Measurements from ENCODE around the gene MICB.
"Not testable (repeated sequence)": the region's sequence is repeated elsewhere in the genome, so short reads cannot be mapped to it uniquely, and the experiment has no call there.

The MICB gene

GRCh38 chr6:31541658-31542521, 43.9 kb downstream of the MICB start, which contains the start of gene DDX39B:
DDX39B (minus strand) TSS chr6:31542003; CDS start chr6:31540532, 1,471 bp downstream.
- DNase-seq (ENCODE audit: low spot score) = peak; percentile 93

DNA sequence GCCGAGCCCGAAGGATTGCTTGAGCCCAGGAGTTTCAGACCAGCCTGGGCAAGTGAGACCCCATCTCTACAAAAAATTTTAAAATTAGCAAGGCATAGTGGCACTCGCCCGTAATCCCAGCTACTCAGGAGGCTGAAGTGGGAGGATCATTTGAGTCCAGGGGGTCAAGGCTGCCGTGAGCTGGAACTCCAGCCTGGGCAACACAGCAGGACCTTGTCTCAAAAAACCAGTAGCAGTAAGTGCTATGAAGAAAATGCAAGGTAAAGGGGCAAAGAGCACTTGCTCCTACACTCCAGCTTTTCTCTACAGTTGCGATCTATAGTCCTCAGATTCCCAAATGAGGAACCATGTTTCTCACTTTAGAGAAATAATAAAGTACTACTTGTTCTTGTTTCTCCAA, 45.7 kb downstream of the MICB start:
- DNase-seq (ENCODE audit: low spot score) = no peak

GRCh38 chr6:31544676-31545075, 46.7 kb downstream of the MICB start:
- no peak for DNase-seq (ENCODE audit: low spot score)

GRCh38 chr6:31545291-31545690, 47.3 kb downstream of the MICB start:
- no peak for DNase-seq (ENCODE audit: low spot score)

- peak; percentile 83 for DNase-seq (ENCODE audit: low spot score)
These were observed 48.5 kb downstream of the MICB start, which contains the start of gene ATP6V1G2 for GRCh38 chr6:31546339-31546957. ATP6V1G2 (minus strand) TSS chr6:31546608; CDS start chr6:31546559, 49 bp downstream.

GRCh38 chr6:31546958-31547726, 49.2 kb downstream of the MICB start, which contains the start of gene NFKBIL1:
NFKBIL1 (plus strand) TSS chr6:31547608; CDS start chr6:31547695, 87 bp downstream.
- peak; percentile 93 for DNase-seq (ENCODE audit: low spot score)

DNA sequence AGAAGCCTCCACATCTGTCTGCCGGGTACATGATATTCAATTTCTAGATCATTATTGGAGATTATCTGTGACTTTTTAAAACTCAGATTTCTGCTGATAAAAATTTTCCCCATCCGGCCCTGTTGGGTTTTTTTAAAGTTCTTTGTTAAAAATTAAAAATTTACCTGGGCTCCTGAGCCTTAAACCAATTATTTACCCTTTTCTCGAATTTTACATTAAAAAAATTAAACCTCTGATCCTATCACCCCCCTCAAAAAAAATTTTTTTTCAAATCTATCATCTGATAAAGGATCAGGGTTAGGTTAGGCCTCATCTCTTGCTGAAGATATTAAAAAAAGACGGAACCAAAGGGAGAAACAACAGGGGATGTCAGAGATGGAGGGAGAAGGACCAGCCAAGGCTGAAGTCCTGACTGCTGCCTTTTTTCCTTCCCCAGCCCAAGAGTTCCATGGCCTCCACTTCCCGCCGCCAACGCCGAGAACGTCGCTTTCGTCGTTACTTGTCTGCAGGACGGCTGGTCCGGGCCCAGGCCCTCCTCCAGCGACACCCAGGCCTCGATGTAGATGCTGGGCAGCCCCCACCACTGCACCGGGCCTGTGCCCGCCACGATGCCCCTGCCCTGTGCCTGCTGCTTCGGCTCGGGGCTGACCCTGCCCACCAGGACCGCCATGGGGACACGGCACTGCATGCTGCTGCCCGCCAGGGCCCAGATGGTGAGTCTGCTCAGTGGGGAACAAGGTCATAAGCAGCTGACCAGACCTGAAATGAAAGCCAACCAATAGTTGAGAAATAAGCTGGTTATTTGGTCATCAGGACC, 50.0 kb downstream of the MICB start:
- no peak for DNase-seq (ENCODE audit: low spot score)

GRCh38 chr6:31548544-31548873, 50.6 kb downstream of the MICB start:
- no peak for DNase-seq (ENCODE audit: low spot score)

DNA sequence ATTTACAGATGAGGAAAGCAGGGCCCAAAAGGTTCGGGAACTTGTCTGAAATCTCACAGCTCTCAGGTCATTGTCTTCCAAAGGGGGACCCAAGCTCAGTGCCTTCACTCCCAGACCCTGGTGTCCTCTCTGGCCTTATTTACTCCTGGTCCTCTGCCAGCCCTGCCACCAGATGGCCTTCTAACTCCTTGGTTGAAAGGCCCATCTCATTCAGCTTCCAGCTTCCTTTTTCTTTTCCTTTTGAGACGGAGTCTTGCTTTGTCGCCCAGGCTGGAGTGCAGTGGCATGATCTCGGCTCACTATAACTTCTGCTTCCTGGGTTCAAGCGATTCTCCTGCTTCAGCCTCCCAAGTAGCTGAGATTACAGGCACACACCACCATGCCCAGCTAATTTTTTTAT, 53.4 kb downstream of the MICB start:
- not testable (repeated sequence) for DNase-seq (ENCODE audit: low spot score)

GRCh38 chr6:31556307-31556706, 58.4 kb downstream of the MICB start:
- no peak for DNase-seq (ENCODE audit: low spot score)

- DNase-seq (ENCODE audit: low spot score) = no peak
These were observed 59.7 kb downstream of the MICB start for GRCh38 chr6:31557443-31558317.

GRCh38 chr6:31558318-31558625, 60.3 kb downstream of the MICB start:
- no peak for DNase-seq (ENCODE audit: low spot score)

DNA sequence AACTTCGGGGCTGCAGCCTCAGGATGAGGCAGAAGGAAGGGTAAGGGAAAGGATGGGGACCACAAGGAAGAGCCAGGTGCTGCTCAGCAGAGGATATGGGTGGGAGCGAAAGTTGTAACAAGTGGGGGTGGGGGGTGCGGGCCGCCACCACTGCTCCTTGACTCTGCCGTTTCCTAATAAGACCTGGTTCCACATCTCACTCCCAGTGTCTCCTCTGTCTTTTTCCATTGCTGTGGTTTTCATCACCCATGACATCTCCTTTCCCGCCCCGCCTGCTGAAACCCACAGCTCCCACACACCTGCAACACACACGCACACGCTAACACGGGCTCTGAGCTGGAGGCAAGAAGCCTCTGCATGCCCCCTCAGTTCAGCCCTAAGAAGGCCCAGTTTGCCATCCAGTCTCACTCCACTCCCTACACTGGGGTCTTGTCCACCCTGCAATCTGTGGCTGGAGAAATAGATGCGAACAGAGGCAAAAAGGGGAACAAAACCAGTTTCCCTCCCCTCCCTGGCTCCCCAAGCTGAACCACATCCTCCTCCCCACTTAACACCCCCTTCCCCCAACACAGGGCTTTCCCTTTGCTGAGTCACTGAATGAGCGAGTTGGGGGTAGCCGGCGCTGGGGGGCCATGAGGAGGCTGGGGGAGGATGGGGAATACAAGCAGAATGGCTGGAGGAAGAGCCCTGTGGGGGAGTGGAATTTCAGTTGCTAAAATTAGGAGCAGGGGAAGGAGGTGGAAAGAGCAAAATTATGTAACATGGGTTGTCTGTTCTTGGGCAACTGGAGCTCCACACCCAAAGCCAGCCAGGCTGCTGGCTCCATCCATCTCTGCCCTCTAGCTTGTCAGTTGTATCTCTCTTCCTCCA, 60.9 kb downstream of the MICB start:
- no peak for DNase-seq (ENCODE audit: low spot score)

DNA sequence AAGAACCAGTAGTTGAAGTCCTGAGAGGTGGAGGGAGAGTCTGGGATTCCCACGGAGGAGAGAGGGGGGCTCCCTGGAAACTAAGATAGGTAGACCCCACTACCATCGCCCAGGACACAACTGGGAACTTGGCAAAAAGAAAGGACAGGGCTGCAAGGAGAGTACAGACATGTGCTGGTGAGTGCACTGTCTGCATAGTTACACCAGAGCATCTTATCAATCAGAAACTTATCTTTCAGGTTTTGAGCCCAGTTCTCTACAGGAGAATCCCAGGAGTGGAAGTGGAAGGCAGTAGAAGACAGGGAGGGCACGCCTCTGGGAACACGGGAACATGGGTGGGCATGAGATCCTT, 61.6 kb downstream of the MICB start:
- no peak for DNase-seq (ENCODE audit: low spot score)

- DNase-seq (ENCODE audit: low spot score) = no peak
These were observed 62.2 kb downstream of the MICB start for GRCh38 chr6:31559958-31560696.

GRCh38 chr6:31560697-31561058, 62.7 kb downstream of the MICB start:
- no peak for DNase-seq (ENCODE audit: low spot score)
